MM.1S (cell line): ENCODE measurements around the gene OLIG1.
A peak's percentile ranks its signal among the peaks of the same experiment; 100 is the strongest.

Experiments used
- DNase-seq: peaks from one replicate; pipeline ENCODE4 v3.0.0-alpha.2; 2015
- H2AFZ ChIP-seq: fragments of 300-600 bp; sonication (generic); 2 replicates; pipeline ENCODE4 v1.6.0; 2016; ENCODE audit warnings: antibody characterized with exemption, low read length
- H3F3A ChIP-seq: fragments of 300-600 bp; sonication (generic); 2 replicates; pipeline ENCODE4 v1.6.1; 2016; ENCODE audit warnings: mild to moderate bottlenecking, antibody characterized with exemption, low read length, moderate library complexity, mixed read lengths; ENCODE audit not compliant: insufficient read depth
- H3K27ac ChIP-seq: fragments of 300-600 bp; sonication (generic); 2 replicates; pipeline ENCODE4 v1.5.1; 2016; ENCODE audit warnings: mild to moderate bottlenecking, low read length
- H3K27me3 ChIP-seq: fragments of 300-600 bp; sonication (generic); replicated peaks from 2 replicates; pipeline ENCODE4 v1.6.0; 2016; ENCODE audit warnings: low read length; ENCODE audit not compliant: insufficient read depth
- H3K36me3 ChIP-seq: fragments of 300-600 bp; sonication (generic); replicated peaks from 2 replicates; pipeline ENCODE4 v1.6.1; 2016; ENCODE audit warnings: mild to moderate bottlenecking, low read length, mixed read lengths; ENCODE audit not compliant: insufficient read depth
- H3K4me1 ChIP-seq: fragments of 300-600 bp; sonication (generic); 2 replicates; pipeline ENCODE4 v1.6.1; 2016; ENCODE audit warnings: low read length, mixed read lengths
- H3K4me2 ChIP-seq: fragments of 300-600 bp; sonication (generic); 2 replicates; pipeline ENCODE4 v1.6.0; 2016; ENCODE audit warnings: low read depth, low read length
- H3K4me3 ChIP-seq: fragments of 300-600 bp; sonication (generic); 2 replicates; pipeline ENCODE4 v1.5.1; 2016; ENCODE audit warnings: low read length, mixed read lengths
- H3K79me2 ChIP-seq: fragments of 300-600 bp; sonication (generic); 2 replicates; pipeline ENCODE4 v1.6.1; 2016; ENCODE audit warnings: mixed run types, low read length, mixed read lengths
- H3K9ac ChIP-seq: fragments of 300-600 bp; sonication (generic); 2 replicates; pipeline ENCODE4 v1.6.1; 2016; ENCODE audit warnings: low read length, mixed read lengths
- H3K9me2 ChIP-seq: fragments of 300-600 bp; sonication (generic); replicated peaks from 2 replicates; pipeline ENCODE4 v1.6.1; 2016; ENCODE audit warnings: mild to moderate bottlenecking, low read length, mixed read lengths; ENCODE audit not compliant: insufficient read depth
- H3K9me3 ChIP-seq: fragments of 300-600 bp; sonication (generic); replicated peaks from 2 replicates; pipeline ENCODE4 v1.6.1; 2016; ENCODE audit warnings: mild to moderate bottlenecking, low read length, mixed read lengths; ENCODE audit not compliant: insufficient read depth
- H4K20me1 ChIP-seq: fragments of 300-600 bp; sonication (generic); 2 replicates; pipeline ENCODE4 v1.6.1; 2016; ENCODE audit warnings: mild to moderate bottlenecking, low read length, moderate library complexity, mixed read lengths; ENCODE audit not compliant: insufficient read depth
- CTCF ChIP-seq: fragments of 300-600 bp; sonication (generic); IDR thresholded peaks from 2 replicates; pipeline ENCODE4 v1.5.1; 2016; ENCODE audit warnings: antibody characterized with exemption, low read length, mixed read lengths
- EZH2 ChIP-seq: fragments of 300-600 bp; sonication (generic); optimal IDR thresholded peaks from 2 replicates; pipeline ENCODE3; 2017; ENCODE audit warnings: low read depth, mild to moderate bottlenecking, antibody characterized with exemption, low read length, mixed read lengths
- EZH2phosphoT487 ChIP-seq: fragments of 300-600 bp; sonication (generic); IDR thresholded peaks from 2 replicates; pipeline ENCODE4 v1.6.1; 2018; ENCODE audit warnings: antibody characterized with exemption, low read length

Gene OLIG1

GRCh38 chr21:33061233-33061632, 8.7 kb upstream of the OLIG1 start:
- TF ChIP-seq EZH2phosphoT487 (no peak), CTCF (no peak), EZH2 (no peak)
- no peaks in the 10 kb centered on the region for H3K79me2 ChIP-seq
- H3K27ac ChIP-seq = no peak overlapping the region
- no peaks in the 10 kb centered on the region for H3K27me3 ChIP-seq
- peaks cover 23% of the 10 kb centered on the region for H3K4me1 ChIP-seq
- H2AFZ ChIP-seq = no peak overlapping the region
- no peak overlapping the region for H3K9ac ChIP-seq
- no peak overlapping the region for H3K4me3 ChIP-seq
- no peak for DNase-seq
- no peaks in the 10 kb centered on the region for H3K36me3 ChIP-seq
- H3K4me2 ChIP-seq = no peak overlapping the region
- H3F3A ChIP-seq = peaks cover 17% of the 10 kb centered on the region
- H3K9me3 ChIP-seq = no peaks in the 10 kb centered on the region
- H3K9me2 ChIP-seq = no peaks in the 10 kb centered on the region
- no peaks in the 10 kb centered on the region for H4K20me1 ChIP-seq

- Histone ChIP-seq H3K4me2 (no peak overlapping the region), H2AFZ (no peak overlapping the region), H3K4me3 (no peak overlapping the region), H3K79me2 (no peaks in the 10 kb centered on the region), H3K36me3 (no peaks in the 10 kb centered on the region), H3K4me1 (peaks cover 22% of the 10 kb centered on the region), H3K9me2 (no peaks in the 10 kb centered on the region), H3K9ac (no peak overlapping the region), H4K20me1 (no peaks in the 10 kb centered on the region), H3F3A (peaks cover 17% of the 10 kb centered on the region), H3K27me3 (no peaks in the 10 kb centered on the region), H3K27ac (no peak overlapping the region), H3K9me3 (no peaks in the 10 kb centered on the region)
- DNase-seq = peak; percentile 49
- no peak for TF ChIP-seq EZH2phosphoT487
- TF ChIP-seq EZH2 = no peak
- no peak for TF ChIP-seq CTCF
Observed at GRCh38 chr21:33063375-33063883, 6.5 kb upstream of the OLIG1 start.

GRCh38 chr21:33063907-33064622, 5.9 kb upstream of the OLIG1 start:
- Histone ChIP-seq H3K27me3 (no peaks in the 10 kb centered on the region), H3F3A (peaks cover 12% of the 10 kb centered on the region), H3K9me2 (no peaks in the 10 kb centered on the region), H3K4me3 (no peak overlapping the region), H3K9me3 (no peaks in the 10 kb centered on the region), H3K27ac (no peak overlapping the region), H3K79me2 (no peaks in the 10 kb centered on the region), H3K4me2 (no peak overlapping the region), H2AFZ (no peak overlapping the region), H3K9ac (no peak overlapping the region), H3K4me1 (peaks cover 15% of the 10 kb centered on the region), H4K20me1 (no peaks in the 10 kb centered on the region), H3K36me3 (no peaks in the 10 kb centered on the region)
- no peak for TF ChIP-seq EZH2phosphoT487
- TF ChIP-seq EZH2 = no peak
- TF ChIP-seq CTCF = no peak
- no peak for DNase-seq
